ENCODE data around the gene S100A1. TPM values are rescaled to one million over a fixed set of nuclear protein-coding genes. Genes with fewer than 3 reads are reported as not detected.

Gene S100A1
- total RNA-seq, 1 experiment from 2014 or later, result not detected

- no peak for TF ChIP-seq EZH2 (IDR thresholded peaks at IDR 0.05; ENCODE audit: borderline replicate concordance, low read depth, low read length, poor library complexity, severe bottlenecking)
- no peak for TF ChIP-seq CTCF (conservative IDR thresholded peaks at IDR 0.05; ENCODE audit: low read depth, low read length)
- no peaks in the 10 kb centered on the region for H3K9me3 ChIP-seq (ENCODE audit: low read depth, low read length, poor library complexity, severe bottlenecking)
- CTCF ChIA-PET, result no interaction called here
- peaks cover 52% of the 10 kb centered on the region for H3K36me3 ChIP-seq (ENCODE audit: insufficient read depth, low read length, poor library complexity, severe bottlenecking)
- H3K4me3 ChIP-seq (ENCODE audit: low read depth, low read length, poor library complexity, severe bottlenecking), result no peak overlapping the region
- no peak overlapping the region for H3K27ac ChIP-seq (ENCODE audit: low read depth, low read length, poor library complexity, severe bottlenecking)
- POLR2A ChIA-PET (ENCODE audit: low non-redundant PET), result no interaction called here
- intact Hi-C loops (cut with micrococcal nuclease; ENCODE audit: unreplicated experiment), result no loop called here
- no peaks in the 10 kb centered on the region for H3K27me3 ChIP-seq (replicated peaks; ENCODE audit: insufficient read depth, low read depth, low read length, poor library complexity)
- no TSS peak for BruUV-seq (replicated peaks)
- DNase-seq (ENCODE audit: low spot score), result no peak
- no peaks in the 10 kb centered on the region for H3K4me1 ChIP-seq (ENCODE audit: insufficient read depth, low read length, poor library complexity, severe bottlenecking)
These were observed 19.1 kb downstream of the S100A1 start for GRCh38 chr1:153647346-153647714.

- Histone ChIP-seq H3K36me3 (ENCODE audit: insufficient read depth, low read length, poor library complexity, severe bottlenecking) (peaks cover 44% of the 10 kb centered on the region), H3K4me3 (ENCODE audit: low read depth, low read length, poor library complexity, severe bottlenecking) (no peak overlapping the region), H3K4me1 (ENCODE audit: insufficient read depth, low read length, poor library complexity, severe bottlenecking) (no peaks in the 10 kb centered on the region), H3K27ac (ENCODE audit: low read depth, low read length, poor library complexity, severe bottlenecking) (no peak overlapping the region), H3K27me3 (replicated peaks; ENCODE audit: insufficient read depth, low read depth, low read length, poor library complexity) (no peaks in the 10 kb centered on the region), H3K9me3 (ENCODE audit: low read depth, low read length, poor library complexity, severe bottlenecking) (no peaks in the 10 kb centered on the region)
- CTCF ChIA-PET, result no interaction called here
- no peak for DNase-seq (ENCODE audit: low spot score)
- intact Hi-C loops (cut with micrococcal nuclease; ENCODE audit: unreplicated experiment), result no loop called here
- BruUV-seq (replicated peaks), result no TSS peak
- POLR2A ChIA-PET (ENCODE audit: low non-redundant PET), result interaction anchor here (0.6 kb wide), 1 partner anchor 15 kb away, joined by 4 read pairs; no protein-coding TSS in a partner anchor
- TF ChIP-seq CTCF (conservative IDR thresholded peaks at IDR 0.05; ENCODE audit: low read depth, low read length) (no peak), EZH2 (IDR thresholded peaks at IDR 0.05; ENCODE audit: borderline replicate concordance, low read depth, low read length, poor library complexity, severe bottlenecking) (no peak)
These were observed 19.9 kb downstream of the S100A1 start for GRCh38 chr1:153648000-153648643.

GRCh38 chr1:153649137-153649862, 21.1 kb downstream of the S100A1 start:
- no TSS peak for BruUV-seq (replicated peaks)

More at GRCh38 chr1:153649137-153649862, 21.1 kb downstream of the S100A1 start:
- no peaks in the 10 kb centered on the region for H3K4me1 ChIP-seq (ENCODE audit: insufficient read depth, low read length, poor library complexity, severe bottlenecking)
- no peak overlapping the region for H3K27ac ChIP-seq (ENCODE audit: low read depth, low read length, poor library complexity, severe bottlenecking)
- ChIA-PET CTCF (no interaction called here), POLR2A (ENCODE audit: low non-redundant PET) (no interaction called here)
- no peaks in the 10 kb centered on the region for H3K27me3 ChIP-seq (replicated peaks; ENCODE audit: insufficient read depth, low read depth, low read length, poor library complexity)
- H3K36me3 ChIP-seq (ENCODE audit: insufficient read depth, low read length, poor library complexity, severe bottlenecking), result peaks cover 32% of the 10 kb centered on the region
- no peak for TF ChIP-seq CTCF (conservative IDR thresholded peaks at IDR 0.05; ENCODE audit: low read depth, low read length)
- no peak overlapping the region for H3K4me3 ChIP-seq (ENCODE audit: low read depth, low read length, poor library complexity, severe bottlenecking)
- no peaks in the 10 kb centered on the region for H3K9me3 ChIP-seq (ENCODE audit: low read depth, low read length, poor library complexity, severe bottlenecking)
- DNase-seq (ENCODE audit: low spot score), result no peak
- intact Hi-C loops (cut with micrococcal nuclease; ENCODE audit: unreplicated experiment), result no loop called here

All from A673 (cell line).